T-helper 9 cell (primary cell): Measurements from ENCODE around the gene RERE.

Experiments used
- DNase-seq: peaks from one replicate; pipeline ENCODE4 v3.0.0-alpha.2; 2020

The RERE gene

GRCh38 chr1:8337776-8338525 is 479.5 kb downstream of the RERE start:
- DNase-seq: no peak

DNA sequence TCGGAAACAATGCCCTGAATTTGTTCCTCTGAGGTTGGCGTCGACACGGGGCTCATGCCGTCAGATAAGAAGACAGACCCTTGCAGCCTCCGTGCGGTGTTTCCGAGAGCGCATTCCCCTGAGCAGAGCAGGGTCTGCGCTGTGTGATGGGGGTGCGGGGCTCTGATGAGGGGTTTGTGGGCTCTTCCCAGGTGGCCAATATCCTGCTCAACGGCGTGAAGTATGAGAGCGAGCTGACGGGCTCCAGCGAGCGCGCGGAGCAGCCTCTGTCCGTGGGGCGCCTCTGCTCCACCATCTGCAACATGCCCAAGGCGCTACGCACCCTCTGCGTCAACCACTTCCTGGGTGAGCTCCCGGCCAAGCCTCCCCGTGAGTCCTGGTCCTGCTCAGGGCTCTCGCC is 482.2 kb downstream of the RERE start:
- no peak for DNase-seq

DNA sequence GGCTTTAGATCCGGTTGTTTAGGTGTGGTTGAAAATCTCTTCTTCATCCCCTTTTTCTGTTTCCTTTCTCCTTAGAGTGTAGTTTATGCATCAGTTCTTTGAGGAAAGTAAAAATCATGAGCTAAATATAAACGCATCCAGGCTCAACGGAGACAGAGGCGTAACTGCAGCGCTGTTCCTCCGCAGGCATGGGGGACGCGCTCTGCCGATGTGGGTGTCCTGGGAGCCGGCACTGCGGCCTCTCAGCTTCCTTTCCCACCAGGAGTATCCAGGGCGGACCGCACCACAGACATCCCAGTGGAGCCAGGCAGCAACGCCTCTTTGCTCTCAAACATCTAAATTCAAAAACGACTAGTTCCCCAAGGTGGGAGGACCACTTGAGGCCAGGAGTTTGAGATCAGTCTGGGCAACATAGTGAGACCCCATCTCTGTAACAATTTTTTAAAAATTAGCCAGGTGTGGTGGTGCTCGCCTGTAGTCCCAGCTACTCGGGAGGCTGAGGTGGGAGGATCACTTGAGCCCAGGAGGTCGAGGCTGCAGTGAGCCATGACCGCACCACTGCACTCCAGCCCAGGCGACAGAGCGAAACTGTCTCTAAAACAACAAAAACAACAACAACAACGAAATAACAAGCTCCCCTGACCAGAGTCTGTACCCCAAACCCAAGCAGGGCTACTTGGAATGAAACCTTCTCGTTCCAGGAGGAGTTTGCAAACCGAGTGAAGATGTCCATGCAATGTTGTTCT is 483.2 kb downstream of the RERE start:
- no peak for DNase-seq

DNA sequence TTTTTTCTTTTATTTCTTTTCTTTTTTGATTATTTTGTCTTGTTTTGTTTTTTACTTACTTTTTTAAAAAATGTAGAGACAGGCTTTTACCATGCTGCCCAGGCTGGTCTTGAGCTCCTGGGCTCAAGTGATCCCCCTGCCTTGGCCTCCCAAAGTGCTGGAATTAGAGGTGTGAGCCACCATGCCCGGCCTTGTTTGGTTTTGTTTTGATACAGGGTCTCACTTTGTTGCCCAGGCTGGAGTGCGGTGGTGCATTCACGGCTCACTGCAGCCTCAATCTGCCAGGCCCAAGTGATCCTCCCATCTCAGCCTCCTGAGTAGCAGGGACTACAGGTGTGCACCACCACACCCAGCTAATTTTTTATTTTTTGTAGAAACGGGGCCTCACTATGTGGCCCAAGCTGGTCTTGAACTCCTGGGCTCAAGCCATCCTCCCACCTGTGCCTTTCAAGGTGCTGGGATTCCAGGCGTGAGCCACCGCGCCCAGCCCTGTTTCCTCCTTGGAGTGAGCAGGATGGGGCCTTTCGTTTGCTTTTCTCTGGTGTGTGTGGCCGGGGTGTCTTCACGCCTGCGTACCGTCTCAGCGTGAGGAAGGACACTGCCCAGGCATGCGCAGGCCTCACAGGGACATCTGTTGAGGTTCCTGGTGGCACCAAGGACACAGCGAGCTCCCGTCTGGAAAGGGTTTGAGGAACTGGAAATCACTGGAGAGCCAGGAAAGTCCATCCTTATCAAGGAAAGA is 484.0 kb downstream of the RERE start:
- no peak for DNase-seq

- DNase-seq: no peak
Measured at GRCh38 chr1:8332806-8333205, 484.6 kb downstream of the RERE start.

DNA sequence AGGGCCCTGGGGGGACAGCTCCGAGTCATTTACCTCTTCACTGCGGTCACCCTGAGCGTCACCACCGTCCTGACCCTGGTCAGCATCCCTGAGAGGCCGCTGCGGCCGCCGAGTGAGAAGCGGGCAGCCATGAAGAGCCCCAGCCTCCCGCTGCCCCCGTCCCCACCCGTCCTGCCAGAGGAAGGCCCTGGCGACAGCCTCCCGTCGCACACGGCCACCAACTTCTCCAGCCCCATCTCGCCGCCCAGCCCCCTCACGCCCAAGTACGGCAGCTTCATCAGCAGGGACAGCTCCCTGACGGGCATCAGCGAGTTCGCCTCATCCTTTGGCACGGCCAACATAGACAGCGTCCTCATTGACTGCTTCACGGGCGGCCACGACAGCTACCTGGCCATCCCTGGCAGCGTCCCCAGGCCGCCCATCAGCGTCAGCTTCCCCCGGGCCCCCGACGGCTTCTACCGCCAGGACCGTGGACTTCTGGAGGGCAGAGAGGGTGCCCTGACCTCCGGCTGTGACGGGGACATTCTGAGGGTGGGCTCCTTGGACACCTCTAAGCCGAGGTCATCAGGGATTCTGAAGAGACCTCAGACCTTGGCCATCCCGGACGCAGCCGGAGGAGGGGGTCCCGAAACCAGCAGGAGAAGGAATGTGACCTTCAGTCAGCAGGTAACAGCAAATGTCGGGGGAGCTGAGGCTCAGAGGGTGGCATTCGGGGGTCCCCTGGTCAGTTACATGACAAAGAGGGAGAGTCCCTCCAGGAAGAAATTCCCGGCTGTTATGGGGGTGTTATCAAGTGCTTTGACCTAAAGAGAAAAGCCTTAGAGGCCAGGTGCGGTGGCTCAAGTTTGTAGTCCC is 486.9 kb downstream of the RERE start:
- no peak for DNase-seq

- DNase-seq: no peak
Measured at GRCh38 chr1:8329858-8330257, 487.6 kb downstream of the RERE start.

GRCh38 chr1:8329439-8329838 is 488.0 kb downstream of the RERE start:
- DNase-seq: no peak

- DNase-seq: no peak
Measured at GRCh38 chr1:8328271-8328670, 489.2 kb downstream of the RERE start.

GRCh38 chr1:8326265-8326664 is 491.2 kb downstream of the RERE start:
- DNase-seq: no peak

DNA sequence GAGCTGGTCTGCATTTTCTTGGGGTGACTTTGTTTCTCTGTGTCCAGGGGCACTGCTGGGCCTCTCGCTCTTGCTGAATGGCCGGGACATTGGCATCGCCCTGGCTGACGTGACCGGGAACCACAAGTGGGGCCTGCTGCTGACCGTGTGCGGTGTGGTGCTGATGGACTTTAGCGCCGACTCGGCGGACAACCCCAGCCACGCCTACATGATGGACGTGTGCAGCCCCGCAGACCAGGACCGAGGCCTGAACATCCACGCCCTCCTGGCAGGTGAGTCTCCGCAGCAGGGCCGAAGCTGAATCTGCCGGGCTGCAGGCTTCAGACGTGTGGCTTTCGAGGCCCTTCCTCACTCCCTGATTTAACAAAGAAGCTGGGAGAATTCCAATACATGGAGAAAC is 491.7 kb downstream of the RERE start:
- no peak for DNase-seq

DNA sequence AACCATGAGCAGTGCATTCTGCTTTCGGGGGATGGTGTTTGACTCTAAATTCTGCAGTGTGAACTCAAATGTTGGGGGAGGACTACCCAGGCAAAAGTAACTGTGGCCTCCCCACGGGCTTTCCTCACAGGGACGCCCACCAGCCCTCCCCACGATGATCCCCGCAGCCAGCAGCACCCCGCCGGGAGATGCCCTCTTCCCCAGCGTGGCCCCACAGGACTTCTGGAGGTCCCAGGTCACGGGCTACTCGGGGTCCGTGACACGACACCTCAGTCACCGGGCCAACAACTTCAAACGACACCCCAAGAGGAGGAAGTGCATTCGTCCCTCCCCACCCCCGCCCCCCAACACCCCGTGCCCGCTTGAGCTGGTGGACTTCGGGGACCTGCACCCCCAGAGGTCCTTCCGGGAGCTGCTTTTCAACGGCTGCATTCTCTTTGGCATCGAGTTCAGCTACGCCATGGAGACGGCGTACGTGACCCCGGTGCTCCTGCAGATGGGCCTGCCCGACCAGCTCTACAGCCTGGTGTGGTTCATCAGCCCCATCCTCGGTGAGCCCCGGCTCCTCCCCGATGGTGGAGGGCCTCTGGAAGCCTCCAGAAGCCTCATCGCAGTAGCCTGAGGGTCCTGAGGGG is 493.1 kb downstream of the RERE start:
- DNase-seq: no peak

- no peak for DNase-seq
Measured at GRCh38 chr1:8323706-8324105, 493.7 kb downstream of the RERE start.

GRCh38 chr1:8321612-8322011 is 495.8 kb downstream of the RERE start:
- no peak for DNase-seq

GRCh38 chr1:8318436-8318835 is 499.0 kb downstream of the RERE start:
- no peak for DNase-seq

GRCh38 chr1:8317647-8318381 is 499.6 kb downstream of the RERE start, which contains the start of gene SLC45A1:
Gene SLC45A1 (plus strand): TSS chr1:8318114. CDS start chr1:8324330, 6,216 bp downstream.
- DNase-seq: peak; percentile 73

- no peak for DNase-seq
Measured at GRCh38 chr1:8315573-8316475, 501.6 kb downstream of the RERE start.

DNA sequence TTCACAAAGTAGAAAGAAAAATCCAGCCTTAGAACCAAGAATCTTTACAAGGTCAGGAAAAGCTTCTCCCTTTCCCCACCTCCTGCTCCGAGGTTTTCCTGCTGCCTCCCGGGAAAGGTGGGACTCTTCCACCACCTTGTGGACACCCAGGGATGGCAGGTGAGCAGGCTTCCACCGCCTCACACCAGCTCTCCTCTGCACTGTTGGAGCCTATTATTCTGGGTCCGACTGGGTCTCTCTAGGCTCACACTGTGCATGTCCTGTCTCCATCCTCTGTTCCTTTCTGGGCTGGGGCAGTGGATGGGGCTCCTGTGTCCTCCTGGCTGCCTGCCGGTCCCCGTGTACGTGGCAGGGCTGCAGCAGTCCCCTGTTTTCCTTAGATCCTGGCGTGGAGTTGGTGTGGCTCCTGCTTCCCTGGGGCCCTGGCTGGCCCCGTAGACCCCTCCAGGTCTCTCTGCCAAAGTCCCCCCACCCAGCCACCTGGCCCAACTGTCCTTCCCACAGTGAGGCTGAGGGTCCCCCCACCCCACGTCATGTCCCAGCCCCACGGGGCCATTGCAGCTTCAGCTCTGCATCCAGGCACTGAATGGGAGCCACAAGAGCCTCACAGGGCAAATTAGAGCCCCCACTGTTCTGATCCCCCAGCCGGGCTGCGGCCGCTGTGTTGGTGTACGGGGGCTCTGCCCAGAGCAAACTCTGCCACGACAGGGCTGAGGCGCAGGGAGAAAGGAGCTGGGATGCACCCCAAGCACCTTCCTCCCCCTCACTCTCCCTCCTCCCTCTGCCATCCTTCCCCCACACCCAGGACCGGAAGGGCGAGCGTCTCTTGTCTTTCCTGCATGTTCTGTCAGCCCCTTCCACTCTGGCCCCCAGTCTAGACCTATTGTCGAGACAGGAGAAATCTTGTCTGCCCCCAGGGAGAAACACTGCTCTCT is 502.8 kb downstream of the RERE start:
- peak; percentile 44 for DNase-seq

- DNase-seq: no peak
Measured at GRCh38 chr1:8313231-8313630, 504.2 kb downstream of the RERE start.
